GM06990 (cell line): Measurements from ENCODE around the gene IFNL2.
"Not testable (repeated sequence)": the region's sequence is repeated elsewhere in the genome, so short reads cannot be mapped to it uniquely, and the experiment has no call there.

ENCODE experiments used
- DNase-seq: peaks from one replicate; pipeline ENCODE4 v3.0.0-alpha.2; 2011; ENCODE audit not compliant: insufficient read length; ENCODE audit errors: extremely low read depth
- H3K27me3 ChIP-seq: replicated peaks from 2 replicates; pipeline ENCODE4 v1.6.0; 2011; ENCODE audit warnings: low read length; ENCODE audit not compliant: control insufficient read depth, insufficient read depth
- H3K36me3 ChIP-seq: 2 replicates; pipeline ENCODE4 v1.5.1; 2011; ENCODE audit warnings: low read length; ENCODE audit not compliant: control insufficient read depth, insufficient read depth
- H3K4me3 ChIP-seq: replicated peaks from 2 replicates; pipeline ENCODE4 v1.5.1; 2011; ENCODE audit warnings: low read depth, mild to moderate bottlenecking, control low read depth, low read length
- TF ChIP-seq, protein P1 (sequence below): IDR thresholded peaks from 2 replicates; pipeline ENCODE4 v1.5.1; 2011; ENCODE audit warnings: low read length, control low read depth, mild to moderate bottlenecking, inconsistent platforms; ENCODE audit not compliant: insufficient read depth, poor library complexity, severe bottlenecking

IFNL2 gene

DNA sequence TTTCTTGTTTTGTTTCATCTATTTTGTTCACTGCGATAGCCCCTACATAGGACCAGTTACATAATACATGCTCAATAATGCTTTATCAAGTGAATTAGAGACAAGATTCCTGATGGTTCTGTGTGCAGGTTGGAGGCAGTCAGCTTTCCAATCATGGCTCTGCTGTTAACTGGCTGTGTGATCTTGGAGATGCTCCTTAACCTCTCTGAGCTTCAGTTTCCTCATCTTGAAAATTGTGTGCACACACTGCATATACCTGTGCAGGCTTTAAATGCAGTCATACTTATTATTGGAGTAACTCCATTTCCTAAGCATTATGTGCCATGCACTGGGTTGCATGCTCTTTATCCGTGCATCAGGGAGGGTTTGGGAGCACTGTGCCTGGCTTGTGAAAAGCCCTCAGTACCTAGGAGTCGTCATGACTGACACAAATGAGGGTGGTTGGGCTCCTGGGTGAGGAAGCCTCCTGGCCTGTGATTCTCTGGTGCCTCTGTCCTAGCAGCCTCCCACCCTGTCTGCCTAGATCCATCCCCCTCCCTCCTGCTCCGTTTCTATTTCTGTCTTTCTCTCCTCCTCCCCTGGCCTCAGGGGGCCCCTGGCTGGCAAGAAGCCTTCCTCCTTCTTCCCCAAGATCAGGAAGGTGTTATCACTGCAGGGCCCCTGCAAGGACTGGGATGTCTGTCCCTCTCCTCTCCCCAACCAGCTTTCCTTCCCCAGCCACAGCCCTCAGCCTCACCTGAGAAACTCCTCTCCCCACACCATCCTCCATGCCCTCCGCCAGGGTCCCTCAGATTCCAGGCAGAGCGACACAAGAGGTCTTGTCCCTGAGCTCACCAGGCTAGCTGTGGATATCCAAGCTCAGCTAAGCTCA, 36.7 kb downstream of the IFNL2 start:
- Histone ChIP-seq H3K27me3 (no peaks in the 10 kb centered on the region), H3K4me3 (no peak overlapping the region), H3K36me3 (no peaks in the 10 kb centered on the region)
- TF ChIP-seq, protein P1, sequence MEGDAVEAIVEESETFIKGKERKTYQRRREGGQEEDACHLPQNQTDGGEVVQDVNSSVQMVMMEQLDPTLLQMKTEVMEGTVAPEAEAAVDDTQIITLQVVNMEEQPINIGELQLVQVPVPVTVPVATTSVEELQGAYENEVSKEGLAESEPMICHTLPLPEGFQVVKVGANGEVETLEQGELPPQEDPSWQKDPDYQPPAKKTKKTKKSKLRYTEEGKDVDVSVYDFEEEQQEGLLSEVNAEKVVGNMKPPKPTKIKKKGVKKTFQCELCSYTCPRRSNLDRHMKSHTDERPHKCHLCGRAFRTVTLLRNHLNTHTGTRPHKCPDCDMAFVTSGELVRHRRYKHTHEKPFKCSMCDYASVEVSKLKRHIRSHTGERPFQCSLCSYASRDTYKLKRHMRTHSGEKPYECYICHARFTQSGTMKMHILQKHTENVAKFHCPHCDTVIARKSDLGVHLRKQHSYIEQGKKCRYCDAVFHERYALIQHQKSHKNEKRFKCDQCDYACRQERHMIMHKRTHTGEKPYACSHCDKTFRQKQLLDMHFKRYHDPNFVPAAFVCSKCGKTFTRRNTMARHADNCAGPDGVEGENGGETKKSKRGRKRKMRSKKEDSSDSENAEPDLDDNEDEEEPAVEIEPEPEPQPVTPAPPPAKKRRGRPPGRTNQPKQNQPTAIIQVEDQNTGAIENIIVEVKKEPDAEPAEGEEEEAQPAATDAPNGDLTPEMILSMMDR, result no peak
- DNase-seq, result no peak

DNA sequence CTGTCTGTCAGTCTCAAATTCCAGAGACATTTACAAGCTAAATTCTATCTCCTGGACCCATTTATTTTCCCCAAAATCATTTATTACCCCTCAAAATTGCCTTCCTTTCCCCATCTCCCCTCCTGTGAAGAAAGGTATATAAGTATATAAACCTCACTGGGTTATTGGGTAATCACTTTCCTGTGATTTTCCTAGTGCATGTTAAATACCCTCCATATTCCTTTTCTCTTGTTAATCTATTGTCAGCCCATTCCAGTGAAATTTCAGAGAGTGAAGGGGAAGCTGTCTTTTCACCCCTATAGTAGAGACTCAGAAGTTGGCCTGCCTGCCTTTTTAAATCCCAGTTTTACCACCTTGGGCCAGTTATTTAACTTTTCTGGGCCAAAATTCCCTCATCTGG, 37.9 kb downstream of the IFNL2 start:
- TF ChIP-seq, protein P1, result no peak
- H3K4me3 ChIP-seq, result no peak overlapping the region
- DNase-seq, result no peak
- H3K36me3 ChIP-seq, result no peaks in the 10 kb centered on the region
- H3K27me3 ChIP-seq, result no peaks in the 10 kb centered on the region

DNA sequence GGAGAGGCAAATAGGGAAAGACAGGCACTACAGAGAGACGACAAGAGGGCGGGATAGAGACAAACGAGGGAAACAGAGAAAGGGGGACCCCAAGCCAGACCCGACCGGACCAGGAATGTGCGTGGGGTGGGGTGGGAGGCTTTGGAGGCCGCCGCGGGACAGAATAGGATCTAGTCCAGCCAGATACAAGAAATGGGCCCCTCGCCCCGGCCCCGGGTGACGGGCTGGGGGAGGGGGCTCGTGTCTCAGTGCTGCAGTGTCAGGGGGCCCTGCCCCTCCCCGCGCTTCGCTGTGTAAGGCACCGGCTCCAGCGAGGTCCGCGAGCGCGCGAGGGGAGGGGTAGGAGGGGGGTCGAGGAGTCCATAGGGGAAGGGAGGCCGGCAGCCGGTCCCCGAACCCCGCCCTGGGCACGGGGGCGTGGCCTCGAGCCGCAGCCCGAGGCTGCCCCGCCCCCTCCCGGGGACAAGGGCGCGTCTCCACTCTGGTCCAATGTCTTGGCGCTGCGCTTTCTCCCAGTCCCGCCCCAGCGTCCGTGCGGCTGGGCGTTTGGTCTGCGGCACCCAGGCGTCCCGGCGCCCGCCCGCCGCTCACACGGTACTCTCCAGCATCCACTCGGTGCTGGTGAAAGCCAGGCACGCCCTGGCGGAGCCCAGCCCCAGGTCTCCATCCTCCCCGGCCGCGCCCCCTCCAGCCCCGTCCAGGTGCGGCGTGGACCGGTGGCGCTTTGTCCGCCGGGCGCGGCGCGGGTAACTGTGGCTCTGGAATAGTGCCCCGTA, 39.0 kb downstream of the IFNL2 start:
- H3K4me3 ChIP-seq, result no peak overlapping the region
- TF ChIP-seq, protein P1, result no peak
- DNase-seq, result no peak
- no peaks in the 10 kb centered on the region for H3K36me3 ChIP-seq
- no peaks in the 10 kb centered on the region for H3K27me3 ChIP-seq

DNA sequence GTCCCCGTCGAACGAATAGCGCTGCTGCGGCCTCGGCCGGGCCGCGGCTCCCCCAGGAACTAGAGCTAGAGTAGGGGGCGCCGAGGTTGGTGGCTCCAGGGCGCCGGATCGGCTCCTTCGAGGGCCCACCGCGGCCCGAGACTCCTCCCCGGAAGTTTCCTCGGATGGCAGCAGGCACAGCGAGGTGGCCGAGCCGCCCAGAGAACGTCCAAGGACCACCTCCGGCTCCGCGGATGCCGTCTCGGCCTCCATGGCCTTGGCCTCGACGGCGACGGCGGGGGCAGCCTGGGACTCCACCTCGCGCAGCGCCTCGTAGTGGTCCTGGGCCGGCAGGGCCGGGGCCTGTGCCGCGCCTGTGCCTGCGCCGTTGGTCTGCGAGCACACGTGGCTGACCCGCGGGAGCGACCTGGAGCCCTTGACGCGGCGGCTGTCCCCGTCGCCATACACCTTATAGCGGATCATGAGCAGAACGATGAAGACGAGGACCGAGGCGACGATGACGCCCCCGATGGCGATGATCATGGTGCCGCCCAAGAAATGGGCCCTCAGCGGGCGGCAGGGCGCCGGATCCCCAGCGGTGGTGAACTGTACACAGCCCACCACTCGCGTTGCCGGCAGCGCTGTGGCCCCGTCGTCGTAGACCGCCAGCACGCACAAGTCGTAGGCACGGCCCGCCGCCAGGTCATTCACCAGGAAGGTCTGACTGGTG, 39.8 kb downstream of the IFNL2 start:
- Histone ChIP-seq H3K27me3 (no peaks in the 10 kb centered on the region), H3K36me3 (no peaks in the 10 kb centered on the region), H3K4me3 (no peak overlapping the region)
- DNase-seq, result no peak
- TF ChIP-seq, protein P1, result no peak

DNA sequence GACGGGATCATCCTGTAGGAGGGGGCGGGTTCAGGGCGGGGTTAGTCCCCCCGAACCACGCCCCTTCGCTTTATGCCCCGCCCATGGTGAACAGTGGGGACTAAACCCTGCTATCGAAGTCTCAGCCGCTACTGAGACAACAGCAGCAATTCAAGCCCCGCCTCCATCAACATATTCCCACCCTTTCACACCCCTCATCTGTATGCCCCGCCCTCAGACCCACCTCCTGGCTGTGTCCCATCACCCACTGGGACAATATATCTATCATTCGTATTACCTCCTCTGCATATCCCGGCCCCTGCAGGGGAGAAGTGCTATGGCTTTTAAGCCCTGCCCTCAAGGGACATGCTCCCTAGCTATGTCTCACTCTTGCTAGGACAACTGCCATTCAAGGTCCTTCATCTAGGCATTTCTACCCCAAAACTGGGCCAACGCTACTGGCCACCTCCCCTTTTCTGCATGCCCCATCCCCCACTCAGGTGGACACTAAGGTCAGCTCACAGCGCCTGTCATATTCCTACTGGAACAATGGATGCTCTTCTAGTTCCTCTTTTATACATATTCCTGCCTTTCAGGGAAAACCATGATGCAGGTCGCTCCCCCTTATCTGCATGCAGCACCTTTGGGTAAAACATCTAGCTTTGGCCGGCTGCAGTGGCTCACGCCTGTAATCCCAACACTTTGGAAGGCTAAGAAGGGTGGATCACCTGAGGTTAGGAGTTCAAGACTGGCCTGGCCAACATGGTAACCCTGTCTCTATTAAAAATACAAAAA, 40.5 kb downstream of the IFNL2 start:
- DNase-seq, result no peak
- Histone ChIP-seq H3K36me3 (no peaks in the 10 kb centered on the region), H3K27me3 (no peaks in the 10 kb centered on the region), H3K4me3 (no peak overlapping the region)
- TF ChIP-seq, protein P1, result no peak

DNA sequence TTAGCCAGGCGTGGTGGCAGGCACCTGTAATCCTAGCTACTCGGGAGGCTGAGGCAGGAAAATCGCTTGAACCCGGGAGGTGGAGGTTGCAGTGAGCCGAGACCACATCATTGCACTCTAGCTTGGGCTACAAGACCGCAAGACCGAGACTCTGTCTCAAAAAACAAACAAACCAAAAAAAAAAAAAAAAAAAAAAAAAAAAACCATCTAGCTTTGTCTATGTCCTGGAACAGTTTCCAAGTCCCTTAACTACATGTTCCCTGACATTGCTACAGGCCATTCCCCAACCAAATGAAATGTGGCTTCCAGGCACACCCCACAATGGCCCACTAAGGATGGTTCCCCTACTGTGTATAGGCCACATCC, 41.1 kb downstream of the IFNL2 start:
- H3K27me3 ChIP-seq, DNase-seq, H3K36me3 ChIP-seq, H3K4me3 ChIP-seq: not testable (repeated sequence)
